ENCODE results near the gene NUP54. TPM values are rescaled to one million over a fixed set of nuclear protein-coding genes. Genes with fewer than 3 reads are reported as not detected.

NUP54 gene
- total RNA-seq, 4 donors from 2014 or later: 31.3 to 60.2 (median 39.7) TPM

- TF ChIP-seq CTCF (IDR thresholded peaks at IDR 0.05; ENCODE audit: low read depth): no peak
These were observed 31.4 kb downstream of the NUP54 start for GRCh38 chr4:76116821-76117220.

GRCh38 chr4:76108467-76109181 lies 39.6 kb downstream of the NUP54 start:
- TF ChIP-seq CTCF (IDR thresholded peaks at IDR 0.05; ENCODE audit: low read depth): no peak

- TF ChIP-seq CTCF (IDR thresholded peaks at IDR 0.05; ENCODE audit: low read depth): no peak
These were observed 41.8 kb downstream of the NUP54 start for GRCh38 chr4:76106442-76106841.

- no peak for TF ChIP-seq CTCF (IDR thresholded peaks at IDR 0.05; ENCODE audit: low read depth)
These were observed 42.5 kb downstream of the NUP54 start for GRCh38 chr4:76105652-76106051.

GRCh38 chr4:76096076-76096475 lies 52.1 kb downstream of the NUP54 start:
- no peak for TF ChIP-seq CTCF (IDR thresholded peaks at IDR 0.05; ENCODE audit: low read depth)

- TF ChIP-seq CTCF (IDR thresholded peaks at IDR 0.05; ENCODE audit: low read depth): no peak
These were observed 52.6 kb downstream of the NUP54 start for GRCh38 chr4:76095568-76095967.

GRCh38 chr4:76091052-76091451 lies 57.1 kb downstream of the NUP54 start:
- no peak for TF ChIP-seq CTCF (IDR thresholded peaks at IDR 0.05; ENCODE audit: low read depth)
